IMR-90 (cell line): ENCODE measurements around the gene MASP2. TPM values are rescaled to one million over a fixed set of nuclear protein-coding genes. Genes with fewer than 3 reads are reported as not detected.

Source experiments
- ATAC-seq: fragments of 200-7000 bp; cut with Tn5 transposase; 2 replicates; pipeline ENCODE4 v1.9.1; 2020; ENCODE audit warnings: low read depth, mild to moderate bottlenecking, moderate library complexity
- BruUV-seq: library from RNA; stranded (reverse); fragments of 400-500 nt; replicated peaks from 2 replicates; lab custom pipeline; 2021; lab: Mats Ljungman, UMichigan
- CTCF ChIA-PET: fragments of 300-600 bp; formaldehyde crosslinking; extraction: SDS; loops from one replicate; lab custom pipeline; 2021; ENCODE audit warnings: antibody characterized with exemption; lab: Yijun Ruan, JAX
- POLR2A ChIA-PET: fragments of 300-600 bp; sonication (Branson Sonifier 250); formaldehyde crosslinking; loops from one replicate; lab custom pipeline; 2022; ENCODE audit warnings: antibody characterized with exemption; ENCODE audit not compliant: unreplicated experiment; lab: Charles Lee
- DNase-seq: peaks from one replicate; pipeline ENCODE4 v3.0.0; 2013
- H2AFZ ChIP-seq: replicated peaks from 2 replicates; pipeline ENCODE3; 2013; ENCODE audit warnings: low read length, mild to moderate bottlenecking; ENCODE audit not compliant: poor library complexity
- H2AK5ac ChIP-seq: 2 replicates; pipeline ENCODE4 v1.6.1; 2013; ENCODE audit warnings: low read depth, low read length, inconsistent platforms
- H2AK9ac ChIP-seq: replicated peaks from 2 replicates; pipeline ENCODE3; 2013; ENCODE audit warnings: mild to moderate bottlenecking, low read depth, low read length, moderate library complexity; ENCODE audit not compliant: poor library complexity
- H2BK120ac ChIP-seq: 2 replicates; pipeline ENCODE4 v1.6.1; 2013; ENCODE audit warnings: low read depth, low read length, inconsistent platforms
- H2BK15ac ChIP-seq: 3 replicates; pipeline ENCODE4 v1.6.1; 2013; ENCODE audit warnings: low read depth, low read length, inconsistent platforms
- H2BK20ac ChIP-seq: 2 replicates; pipeline ENCODE4 v1.6.1; 2013; ENCODE audit warnings: low read depth, mild to moderate bottlenecking, inconsistent platforms, low read length, moderate library complexity
- H2BK5ac ChIP-seq: 2 replicates; pipeline ENCODE4 v1.6.1; 2013; ENCODE audit warnings: mild to moderate bottlenecking, low read depth, low read length, inconsistent platforms; ENCODE audit not compliant: poor library complexity, severe bottlenecking
- H3K14ac ChIP-seq: replicated peaks from 2 replicates; pipeline ENCODE4 v1.6.1; 2013; ENCODE audit warnings: low read depth, low read length, inconsistent platforms
- H3K18ac ChIP-seq: 2 replicates; pipeline ENCODE4 v1.6.1; 2013; ENCODE audit warnings: low read depth, low read length, control low read depth
- H3K23ac ChIP-seq: 2 replicates; pipeline ENCODE4 v1.6.1; 2013; ENCODE audit warnings: low read depth, low read length, inconsistent platforms
- H3K27ac ChIP-seq: 2 replicates; pipeline ENCODE4 v1.5.1; 2013; ENCODE audit warnings: mild to moderate bottlenecking, control low read depth, low read length; ENCODE audit not compliant: insufficient read depth
- H3K27me3 ChIP-seq: 2 replicates; pipeline ENCODE4 v1.6.1; 2013; ENCODE audit warnings: low read length; ENCODE audit not compliant: control insufficient read depth, insufficient read depth
- H3K36me3 ChIP-seq: 2 replicates; pipeline ENCODE4 v1.6.1; 2013; ENCODE audit warnings: low read length, mixed read lengths; ENCODE audit not compliant: control insufficient read depth, insufficient read depth
- H3K4ac ChIP-seq: 2 replicates; pipeline ENCODE4 v1.6.1; 2013; ENCODE audit warnings: low read depth, low read length, inconsistent platforms
- H3K4me1 ChIP-seq: 2 replicates; pipeline ENCODE4 v1.6.1; 2013; ENCODE audit warnings: low read length, mixed read lengths; ENCODE audit not compliant: control insufficient read depth, insufficient read depth
- H3K4me2 ChIP-seq: 2 replicates; pipeline ENCODE4 v1.6.1; 2013; ENCODE audit warnings: low read depth, mild to moderate bottlenecking, control low read depth, low read length, moderate library complexity
- H3K4me3 ChIP-seq: 2 replicates; pipeline ENCODE4 v1.5.1; 2013; ENCODE audit warnings: low read depth, mild to moderate bottlenecking, control low read depth, low read length, moderate library complexity; ENCODE audit not compliant: insufficient read depth
- H3K56ac ChIP-seq: 2 replicates; pipeline ENCODE4 v1.6.1; 2013; ENCODE audit warnings: low read length, inconsistent platforms; ENCODE audit not compliant: insufficient read depth; ENCODE audit errors: extremely low read depth
- H3K79me1 ChIP-seq, 2 experiments: 2 replicates each; pipeline ENCODE4 v1.6.1; 2013; ENCODE audit warnings: low read length in 2 of 2, inconsistent platforms in 1 of 2, low read depth in 1 of 2
- H3K9ac ChIP-seq: 2 replicates; pipeline ENCODE4 v1.6.1; 2013; ENCODE audit warnings: low read depth, low read length, control low read depth
- H3K9me1 ChIP-seq: 2 replicates; pipeline ENCODE4 v1.6.1; 2013; ENCODE audit warnings: low read length, inconsistent platforms; ENCODE audit not compliant: insufficient read depth
- H3K9me3 ChIP-seq: 2 replicates; pipeline ENCODE4 v1.6.1; 2013; ENCODE audit warnings: low read length; ENCODE audit not compliant: control insufficient read depth, insufficient read depth
- H4K20me1 ChIP-seq: 2 replicates; pipeline ENCODE4 v1.6.1; 2013; ENCODE audit warnings: low read length, inconsistent platforms; ENCODE audit not compliant: insufficient read depth
- H4K5ac ChIP-seq: 2 replicates; pipeline ENCODE4 v1.6.1; 2013; ENCODE audit warnings: mild to moderate bottlenecking, low read depth, low read length, control low read depth
- H4K8ac ChIP-seq, 2 experiments: 2 replicates each; pipeline ENCODE4 v1.6.1; 2013; ENCODE audit warnings: low read depth in 2 of 2, low read length in 2 of 2, control low read depth in 1 of 2, inconsistent platforms in 1 of 2
- H4K91ac ChIP-seq: 2 replicates; pipeline ENCODE4 v1.6.1; 2013; ENCODE audit warnings: low read depth, low read length, inconsistent platforms; ENCODE audit not compliant: insufficient read depth
- CEBPB ChIP-seq: IDR thresholded peaks from 2 replicates; pipeline ENCODE4 v1.6.1; 2012; ENCODE audit warnings: low read depth, low read length, improper control_type of control experiment
- CHD1 ChIP-seq: IDR thresholded peaks from 2 replicates; pipeline ENCODE4 v1.6.1; 2012; ENCODE audit warnings: low read depth, low read length, improper control_type of control experiment
- CTCF ChIP-seq: conservative IDR thresholded peaks from 2 replicates; pipeline ENCODE4 v1.5.1; 2012; ENCODE audit warnings: mild to moderate bottlenecking, low read depth, low read length, improper control_type of control experiment
- ELK1 ChIP-seq: fragments of 150-350 bp; IDR thresholded peaks from 2 replicates; pipeline ENCODE4 v1.6.1; 2016; ENCODE audit warnings: low read depth, mild to moderate bottlenecking, low read length, moderate library complexity, borderline replicate concordance
- FOS ChIP-seq: fragments of 150-350 bp; IDR thresholded peaks from 2 replicates; pipeline ENCODE4 v1.6.1; 2016; ENCODE audit warnings: low read depth, low read length
- MAFK ChIP-seq: IDR thresholded peaks from 2 replicates; pipeline ENCODE4 v1.6.1; 2012; ENCODE audit warnings: low read depth, low read length, improper control_type of control experiment
- MAZ ChIP-seq: IDR thresholded peaks from 2 replicates; pipeline ENCODE4 v1.6.1; 2012; ENCODE audit warnings: low read depth, mild to moderate bottlenecking, low read length, improper control_type of control experiment, moderate library complexity, borderline replicate concordance
- MXI1 ChIP-seq: IDR thresholded peaks from 2 replicates; pipeline ENCODE4 v1.6.1; 2012; ENCODE audit warnings: low read depth, mild to moderate bottlenecking, low read length, moderate library complexity, borderline replicate concordance
- NFE2L2 ChIP-seq: fragments of 150-350 bp; IDR thresholded peaks from 2 replicates; pipeline ENCODE4 v1.6.1; 2016; ENCODE audit warnings: low read depth, mild to moderate bottlenecking, low read length
- POLR2A ChIP-seq: IDR thresholded peaks from 2 replicates; pipeline ENCODE4 v1.6.1; 2012; ENCODE audit warnings: mild to moderate bottlenecking, low read depth, low read length
- RCOR1 ChIP-seq: IDR thresholded peaks from 2 replicates; pipeline ENCODE4 v1.6.1; 2012; ENCODE audit warnings: mild to moderate bottlenecking, low read length, improper control_type of control experiment; ENCODE audit not compliant: insufficient replicate concordance
- RFX5 ChIP-seq: IDR thresholded peaks from 2 replicates; pipeline ENCODE4 v1.8.0; 2012; ENCODE audit warnings: low read depth, mild to moderate bottlenecking, low read length, moderate library complexity
- SMC3 ChIP-seq: fragments of 150-350 bp; IDR thresholded peaks from 2 replicates; pipeline ENCODE4 v1.6.1; 2016; ENCODE audit warnings: low read depth, mild to moderate bottlenecking, antibody characterized with exemption, low read length, moderate library complexity
- USF2 ChIP-seq: fragments of 150-350 bp; IDR thresholded peaks from 2 replicates; pipeline ENCODE4 v1.6.1; 2017; ENCODE audit warnings: mild to moderate bottlenecking, antibody characterized with exemption, low read length, low read depth
- WGBS, 2 experiments: methylation state at CpG; one replicate each; pipeline versions ENCODE4 v1.1.5 to v1.1.7; 2013; ENCODE audit warnings: missing lambda C conversion rate in 2 of 2; ENCODE audit not compliant: insufficient read length in 1 of 2; ENCODE audit errors: extremely low coverage in 2 of 2; 5-methylcytosine and 5-hydroxymethylcytosine counted together
- dilution Hi-C: fragments of 300-500 bp; cut with HindIII; formaldehyde crosslinking; loops from one replicate; pipeline ENCODE4 v1.14.3; 2018; ENCODE audit warnings: low sequenced_read_pairs; ENCODE audit not compliant: unreplicated experiment
- in situ Hi-C: fragments of 300-500 bp; cut with MboI; formaldehyde crosslinking; loops from 3 replicates; pipeline ENCODE4 v1.14.3; 2019; ENCODE audit warnings: low sequenced_read_pairs, inconsistent platforms, mixed read lengths
- intact Hi-C: fragments of 100-400 bp; cut with micrococcal nuclease; formaldehyde crosslinking; loops from 2 replicates; pipeline ENCODE4 v1.10.0; 2022
- polyA plus RNA-seq, 3 experiments: library from polyadenylated mRNA; depleted of rRNA; stranded (reverse); fragments of >200 nt; gene quantifications; 2 replicates each; pipeline ENCODE4 v1.2.3, GENCODE V29; 2012; ENCODE audit warnings: low replicate concordance in 1 of 3
- total RNA-seq: library from RNA; depleted of rRNA; stranded (reverse); fragments of >200 nt; gene quantifications from 2 replicates; pipeline ENCODE4 v1.2.3, GENCODE V29; 2012

The MASP2 gene
- total and polyA plus RNA-seq, 2 of the 4 experiments (the other 2 are of a cell fraction): 0.03 TPM; not detected in 1

GRCh38 chr1:11052839-11053757 lies 6.1 kb upstream of the MASP2 start:
- Histone ChIP-seq H4K91ac (no peak overlapping the region), H3K36me3 (peaks cover 13% of the 10 kb centered on the region), H3K79me1 (peaks cover 0 to 16% of the 10 kb centered on the region in 2 experiments; a peak in 3 of 4 replicates), H3K27ac (no peak overlapping the region), H2BK120ac (no peak overlapping the region), H4K5ac (no peak overlapping the region), H4K20me1 (peaks cover 24% of the 10 kb centered on the region), H2AK5ac (no peak overlapping the region), H3K4me2 (no peak overlapping the region), H3K9me1 (0 out of 2 replicates have a peak, but pooled peaks cover 3% of the 10 kb centered on the region), H3K56ac (no peak overlapping the region), H3K4ac (no peak overlapping the region), H2BK5ac (no peak overlapping the region), H4K8ac (no peak overlapping the region), H3K4me3 (no peak overlapping the region), H3K9ac (no peak overlapping the region), H3K4me1 (no peaks in the 10 kb centered on the region), H3K9me3 (no peaks in the 10 kb centered on the region), H3K18ac (no peak overlapping the region), H3K14ac (no peak overlapping the region), H3K27me3 (no peaks in the 10 kb centered on the region), H2BK20ac (no peak overlapping the region), H2BK15ac (no peak overlapping the region), H2AK9ac (no peak overlapping the region), H3K23ac (no peak overlapping the region), H2AFZ (peak overlapping the region; percentile 39)
- WGBS, 2 experiments: 50% methylated on average over 5 of the region's 29 CpGs; no CpG with 5 or more reads in 1 of the 2 experiments
- dilution Hi-C loops: no loop called here
- ATAC-seq (peak; percentile 56), DNase-seq (no peak)
- intact Hi-C loops: no loop called here
- in situ Hi-C loops: no loop called here
- ChIA-PET POLR2A (no interaction called here), CTCF (interaction anchor here (1.0 kb wide), 1 partner anchor 15 kb away, joined by 4 read pairs; no protein-coding TSS in a partner anchor)
- no TSS peak for BruUV-seq
- TF ChIP-seq MAFK: no peak
- TF ChIP-seq FOS: no peak
- no peak for TF ChIP-seq CEBPB
- TF ChIP-seq RCOR1: no peak
- TF ChIP-seq NFE2L2: no peak
- no peak for TF ChIP-seq RFX5
- TF ChIP-seq MAZ: no peak
- no peak for TF ChIP-seq ELK1
- no peak for TF ChIP-seq CHD1
- TF ChIP-seq USF2: no peak
- no peak for TF ChIP-seq CTCF
- TF ChIP-seq SMC3: no peak
- TF ChIP-seq POLR2A: no peak
- no peak for TF ChIP-seq MXI1
